Muscle of back (tissue), 13 donors: Measurements from ENCODE around the gene VRK1. TPM values are rescaled to one million over a fixed set of nuclear protein-coding genes. Genes with fewer than 3 reads are reported as not detected.
A peak's percentile ranks its signal among the peaks of the same experiment; 100 is the strongest.
"Not testable (repeated sequence)": the region's sequence is repeated elsewhere in the genome, so short reads cannot be mapped to it uniquely, and the experiment has no call there.

Source experiments
- DNase-seq, 3 donors: peaks; one replicate each; pipeline versions ENCODE4 v3.0.0 to v3.0.0-alpha.2; 2013
- long read RNA-seq, 9 donors: transcript quantifications; one replicate each; lab custom pipeline, GENCODE V29; 2026
- polyA plus RNA-seq, 10 donors: library from polyadenylated mRNA; unstranded; fragments of 120-200 nt; gene quantifications; one replicate each; pipeline ENCODE4 v1.2.1, GENCODE V29; 2013; ENCODE audit not compliant: insufficient read length in 10 of 10

Gene VRK1
- polyA plus RNA-seq, result 10 to 100 TPM in 8 of 10 donors, 1 to 10 TPM in 2; 8.1 to 15.4 (median 11.5) TPM
- long read RNA-seq, donor 1, partial matches to known transcripts, result 0 of 1 reads
- long read RNA-seq, donor 1, other reads (novel, unspliced or antisense), result 0 of 1 reads
- long read RNA-seq, donor 2, transcript VRK1-201 (13 exons, 1,745 nt), result major isoform, 7 of 7 reads
- long read RNA-seq, donor 2, partial matches to known transcripts, result 0 of 7 reads
- long read RNA-seq, donor 2, other reads (novel, unspliced or antisense), result 0 of 7 reads
- long read RNA-seq, donor 3, result 0 reads
- long read RNA-seq, donor 4, partial matches to known transcripts, result 0 of 2 reads
- long read RNA-seq, donor 4, other reads (novel, unspliced or antisense), result 0 of 2 reads
- long read RNA-seq, donor 5, partial matches to known transcripts, result 0 of 2 reads
- long read RNA-seq, donor 5, other reads (novel, unspliced or antisense), result 0 of 2 reads
- long read RNA-seq, donor 6, partial matches to known transcripts, result 0 of 3 reads
- long read RNA-seq, donor 6, other reads (novel, unspliced or antisense), result 0 of 3 reads
- long read RNA-seq, donor 7, result 0 reads
- long read RNA-seq, donor 8, result 0 reads
- long read RNA-seq, donor 9, result 0 reads

- DNase-seq, result peak; percentile 96 to 99 (median 97)
Measured at GRCh38 chr14:96796851-96797581, at the start of gene VRK1. TSS of gene VRK1 (plus strand) at chr14:96797382. CDS start at chr14:96833472, 36,090 bp downstream.

DNA sequence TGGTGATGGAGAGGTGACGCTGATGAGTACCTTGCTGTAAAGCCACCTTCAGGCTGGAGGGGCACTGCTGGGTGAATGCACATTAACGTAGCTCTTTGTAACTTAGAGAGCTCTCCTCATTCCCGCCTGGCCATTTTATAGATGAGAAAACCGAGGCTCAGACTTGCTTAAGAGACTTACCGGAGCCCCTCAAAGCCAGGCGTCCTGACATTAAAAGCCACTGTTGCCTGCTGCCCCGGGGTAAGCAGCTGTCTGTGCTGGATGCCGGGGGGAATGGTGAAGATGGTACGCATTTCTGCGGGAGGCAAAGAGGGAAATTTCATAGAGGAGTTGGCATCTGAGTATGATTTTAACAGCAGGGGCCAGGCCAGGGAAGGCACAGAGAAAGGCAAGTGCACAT is 49.6 kb upstream of the VRK1 start:
- DNase-seq, result no peak

GRCh38 chr14:96748362-96748761 is 48.8 kb upstream of the VRK1 start:
- DNase-seq, result no peak

DNA sequence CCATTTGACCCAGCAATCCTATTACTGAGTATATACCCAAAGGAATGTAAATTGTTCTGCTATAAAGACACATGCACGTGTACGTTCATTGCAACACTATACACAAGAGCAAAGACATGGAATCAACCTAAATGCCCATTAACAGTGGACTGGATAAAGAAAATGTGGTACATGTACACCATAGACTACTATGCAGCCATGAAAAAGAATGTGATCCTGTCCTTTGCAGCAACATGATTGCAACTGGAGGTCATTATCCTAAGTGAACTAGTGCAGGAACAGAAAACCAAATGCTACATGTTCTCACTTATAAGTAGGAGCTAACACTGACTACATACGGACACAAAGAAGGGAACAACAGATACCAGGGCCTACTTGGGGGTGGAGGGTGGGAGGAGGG is 45.7 kb upstream of the VRK1 start:
- DNase-seq, result no peak

GRCh38 chr14:96752125-96752524 is 45.1 kb upstream of the VRK1 start:
- no peak for DNase-seq

GRCh38 chr14:96752594-96752993 is 44.6 kb upstream of the VRK1 start:
- no peak for DNase-seq

DNA sequence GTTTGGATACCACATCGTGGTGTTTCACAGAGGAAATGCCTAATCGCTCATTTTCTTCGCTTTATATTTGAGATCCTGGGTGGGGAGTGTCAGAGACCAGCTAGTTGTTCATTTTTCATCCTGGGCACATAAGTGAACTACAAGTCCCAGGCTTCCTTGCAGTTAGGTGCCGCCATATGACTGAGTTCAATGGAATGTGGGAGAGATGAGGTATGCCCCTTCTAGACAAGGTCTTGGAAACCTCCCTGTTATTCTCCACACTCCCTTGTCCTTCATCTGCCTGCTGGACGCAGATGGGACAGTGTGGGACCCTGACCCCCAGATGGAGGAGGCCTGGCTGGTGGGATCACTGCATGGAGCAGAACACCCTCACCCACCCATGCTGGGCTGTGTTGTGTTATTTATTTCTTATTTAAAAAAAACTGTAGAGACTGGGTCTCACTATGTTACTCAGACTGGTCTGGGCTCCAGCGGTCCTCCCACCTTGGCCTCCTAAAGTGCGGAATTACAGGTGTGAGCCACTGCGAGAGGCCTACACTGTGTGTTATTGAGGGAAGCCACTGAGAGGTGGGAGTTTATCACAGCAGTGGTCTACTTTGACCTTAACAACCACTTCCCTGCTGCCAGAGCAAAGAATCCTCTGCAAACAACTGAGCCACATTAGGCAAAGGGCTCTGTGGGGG is 42.9 kb upstream of the VRK1 start:
- no peak for DNase-seq

- DNase-seq, result no peak
Measured at GRCh38 chr14:96754845-96755184, 42.4 kb upstream of the VRK1 start.

DNA sequence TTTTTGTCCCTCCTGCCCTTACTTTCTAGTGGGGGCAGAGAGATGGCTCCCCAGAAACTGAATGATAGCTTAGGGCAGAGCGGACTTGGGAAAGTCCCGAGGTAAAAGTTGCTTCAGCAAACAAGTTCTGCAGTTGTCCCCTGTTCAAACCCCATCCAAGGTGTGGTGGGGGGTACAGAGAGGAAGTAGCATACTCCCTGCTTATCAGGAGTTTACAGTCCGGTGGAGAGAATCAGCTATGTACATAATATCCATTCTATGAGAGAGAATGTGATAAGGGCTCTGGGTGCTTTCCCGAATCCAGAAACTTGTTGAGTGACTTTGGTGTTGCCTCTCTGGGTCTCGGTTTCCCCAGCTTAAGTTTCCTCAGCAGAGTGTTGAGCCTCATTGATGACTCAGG is 40.4 kb upstream of the VRK1 start:
- no peak for DNase-seq

DNA sequence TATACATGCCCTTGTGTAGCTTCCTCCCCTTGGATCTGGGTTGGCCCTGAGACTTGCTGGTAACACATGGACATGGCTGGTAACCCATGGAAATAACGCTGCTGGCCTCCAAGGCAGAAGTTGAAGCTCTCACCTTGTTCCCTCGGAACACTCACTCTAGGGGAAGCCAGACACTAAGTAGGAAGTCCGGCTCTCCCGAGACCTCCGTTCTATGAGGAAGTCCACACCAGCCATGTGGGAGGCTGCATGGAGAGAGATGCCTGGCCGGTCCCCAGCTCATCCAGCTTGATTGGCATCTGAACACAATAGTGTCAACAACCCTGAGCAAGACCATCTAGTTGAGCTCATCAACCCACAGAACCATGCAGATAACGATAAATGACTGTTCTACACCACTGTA is 39.7 kb upstream of the VRK1 start:
- DNase-seq, result no peak

- DNase-seq, result no peak
Measured at GRCh38 chr14:96761066-96761465, 36.1 kb upstream of the VRK1 start.

DNA sequence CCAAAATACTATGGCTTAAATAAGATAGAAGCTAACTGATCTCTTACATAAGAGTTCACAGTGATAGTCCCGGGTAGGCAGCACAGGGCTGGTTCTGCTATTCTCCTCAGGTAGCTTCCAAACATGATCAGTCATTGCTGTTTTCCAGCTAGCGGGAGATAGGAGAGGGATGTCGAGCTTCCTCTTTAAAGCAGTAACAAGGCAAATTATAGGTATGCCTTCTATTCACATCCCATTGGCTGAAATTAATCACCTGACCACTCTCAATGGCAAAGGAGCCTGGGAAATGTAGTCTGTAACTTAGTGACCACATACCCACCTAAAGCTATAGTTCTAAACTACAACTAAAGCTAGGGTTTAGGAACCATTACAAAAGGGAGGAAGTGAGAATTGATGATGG is 34.5 kb upstream of the VRK1 start:
- DNase-seq, result peak; percentile 14 to 54 (median 21)

- DNase-seq, result no peak
Measured at GRCh38 chr14:96764012-96764411, 33.2 kb upstream of the VRK1 start.

DNA sequence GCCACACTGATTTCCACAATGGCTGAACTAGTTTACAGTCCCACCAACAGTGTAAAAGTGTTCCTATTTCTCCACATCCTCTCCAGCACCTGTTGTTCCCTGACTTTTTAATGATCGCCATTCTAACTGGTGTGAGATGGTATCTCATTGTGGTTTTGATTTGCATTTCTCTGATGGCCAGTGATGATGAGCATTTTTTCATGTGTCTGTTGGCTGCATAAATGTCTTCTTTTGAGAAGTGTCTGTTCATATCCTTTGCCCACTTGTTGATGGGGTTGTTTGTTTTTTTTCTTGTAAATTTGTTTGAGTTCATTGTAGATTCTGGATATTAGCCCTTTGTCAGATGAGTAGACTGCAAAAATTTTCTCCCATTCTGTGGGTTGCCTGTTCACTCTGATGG is 32.0 kb upstream of the VRK1 start:
- not testable (repeated sequence) for DNase-seq

- DNase-seq, result no peak
Measured at GRCh38 chr14:96772929-96773328, 24.3 kb upstream of the VRK1 start.

- no peak for DNase-seq
Measured at GRCh38 chr14:96776791-96777190, 20.4 kb upstream of the VRK1 start.

- no peak for DNase-seq
Measured at GRCh38 chr14:96780500-96780899, 16.7 kb upstream of the VRK1 start.

DNA sequence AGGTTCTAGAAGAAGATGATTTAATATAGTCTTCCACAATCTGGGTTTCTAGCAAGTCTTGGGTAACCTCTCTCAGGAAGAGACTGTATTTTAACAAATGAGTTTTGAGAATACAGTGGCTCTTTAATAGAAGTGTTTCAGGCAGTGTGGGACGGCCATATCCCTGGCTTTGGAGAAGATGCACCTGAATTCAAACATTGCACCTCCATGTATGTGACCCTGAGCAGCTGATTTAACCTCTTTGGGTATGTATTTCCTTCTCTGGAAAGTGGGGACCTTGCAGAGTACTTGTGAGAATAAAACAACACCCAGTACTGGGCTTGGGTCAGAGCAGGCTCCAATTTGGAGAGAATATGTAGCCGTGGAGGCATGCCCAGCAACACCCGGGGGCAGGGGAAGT is 15.8 kb upstream of the VRK1 start:
- no peak for DNase-seq

- no peak for DNase-seq
Measured at GRCh38 chr14:96782436-96782835, 14.7 kb upstream of the VRK1 start.

DNA sequence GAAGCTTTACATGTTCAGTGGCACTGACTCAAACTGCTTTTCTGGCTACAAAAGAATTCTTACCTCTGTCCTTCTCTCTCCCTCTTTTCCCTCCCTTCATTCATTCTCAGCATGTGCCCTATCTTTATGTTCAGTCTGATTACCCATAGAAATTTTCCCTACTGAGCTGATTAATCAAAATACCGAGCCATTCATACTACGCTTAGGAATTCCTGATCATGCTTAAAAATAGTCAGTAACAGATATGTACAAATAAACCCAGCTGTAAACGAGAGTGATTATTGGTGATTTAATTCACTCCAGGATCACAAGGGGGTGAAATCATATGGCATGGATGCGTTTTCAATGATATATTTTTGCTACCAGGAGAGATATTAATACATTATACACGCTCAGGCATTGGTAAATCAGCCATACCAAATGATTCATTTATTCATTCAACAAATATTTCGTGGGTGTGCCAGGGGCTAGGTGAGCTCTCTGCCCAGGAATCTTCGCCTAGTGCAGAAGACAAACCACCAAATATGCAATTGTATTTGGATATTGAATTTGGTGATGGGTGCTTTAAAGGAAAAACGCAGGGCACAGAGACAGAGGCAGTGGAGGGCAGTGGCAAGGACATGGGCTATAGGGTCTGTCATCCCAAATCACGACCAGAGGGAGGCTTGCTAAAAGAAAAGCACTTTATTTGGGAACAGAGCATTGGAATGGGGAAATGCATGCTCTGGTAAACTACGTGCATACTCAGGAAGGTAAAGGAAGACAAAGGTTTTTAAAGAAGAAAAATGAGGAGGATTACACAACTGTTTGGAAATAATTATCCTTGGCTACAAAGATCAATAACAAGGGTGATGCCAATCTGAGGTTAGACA is 13.9 kb upstream of the VRK1 start:
- DNase-seq, result no peak

DNA sequence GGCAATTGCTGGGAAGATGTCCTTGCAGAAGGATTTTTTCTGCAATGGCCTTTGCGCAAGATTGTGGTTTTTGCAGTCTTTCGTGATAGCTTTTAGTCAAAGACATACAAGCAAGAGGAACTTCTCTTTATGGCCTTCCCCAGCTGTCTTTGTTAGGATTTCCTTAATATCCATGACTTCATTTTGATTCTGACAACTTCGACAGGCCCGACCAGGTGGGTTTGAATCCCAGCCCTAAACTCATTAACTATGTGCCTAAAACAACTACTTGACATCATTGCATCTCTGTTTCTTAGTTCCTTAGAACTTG is 13.3 kb upstream of the VRK1 start:
- peak in 1 of 3 donors; percentile 7 for DNase-seq

DNA sequence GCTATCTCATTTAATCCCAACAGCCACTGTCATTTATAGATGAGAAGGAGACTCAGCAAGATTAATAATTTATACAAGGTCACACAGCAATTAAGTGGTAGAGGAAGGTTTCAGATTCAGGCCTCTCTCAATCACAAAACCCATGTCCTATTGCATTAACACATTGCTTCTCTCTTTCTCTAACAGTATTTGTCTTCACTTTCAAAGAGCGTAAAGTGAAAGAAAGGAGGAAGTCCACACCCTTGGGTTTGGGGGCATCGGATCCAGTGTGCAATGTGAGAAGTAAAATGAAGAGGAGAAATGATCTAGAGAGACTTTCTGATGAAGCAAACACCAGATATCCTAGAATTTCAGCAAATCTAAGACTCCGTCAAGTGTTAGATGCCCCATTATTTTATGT is 7.0 kb upstream of the VRK1 start:
- no peak for DNase-seq
